ENCODE results near the gene STIP1. TPM values are rescaled to one million over a fixed set of nuclear protein-coding genes. Genes with fewer than 3 reads are reported as not detected.

STIP1 gene
- total RNA-seq, 1 experiment from 2014 or later, result 299 TPM

DNA sequence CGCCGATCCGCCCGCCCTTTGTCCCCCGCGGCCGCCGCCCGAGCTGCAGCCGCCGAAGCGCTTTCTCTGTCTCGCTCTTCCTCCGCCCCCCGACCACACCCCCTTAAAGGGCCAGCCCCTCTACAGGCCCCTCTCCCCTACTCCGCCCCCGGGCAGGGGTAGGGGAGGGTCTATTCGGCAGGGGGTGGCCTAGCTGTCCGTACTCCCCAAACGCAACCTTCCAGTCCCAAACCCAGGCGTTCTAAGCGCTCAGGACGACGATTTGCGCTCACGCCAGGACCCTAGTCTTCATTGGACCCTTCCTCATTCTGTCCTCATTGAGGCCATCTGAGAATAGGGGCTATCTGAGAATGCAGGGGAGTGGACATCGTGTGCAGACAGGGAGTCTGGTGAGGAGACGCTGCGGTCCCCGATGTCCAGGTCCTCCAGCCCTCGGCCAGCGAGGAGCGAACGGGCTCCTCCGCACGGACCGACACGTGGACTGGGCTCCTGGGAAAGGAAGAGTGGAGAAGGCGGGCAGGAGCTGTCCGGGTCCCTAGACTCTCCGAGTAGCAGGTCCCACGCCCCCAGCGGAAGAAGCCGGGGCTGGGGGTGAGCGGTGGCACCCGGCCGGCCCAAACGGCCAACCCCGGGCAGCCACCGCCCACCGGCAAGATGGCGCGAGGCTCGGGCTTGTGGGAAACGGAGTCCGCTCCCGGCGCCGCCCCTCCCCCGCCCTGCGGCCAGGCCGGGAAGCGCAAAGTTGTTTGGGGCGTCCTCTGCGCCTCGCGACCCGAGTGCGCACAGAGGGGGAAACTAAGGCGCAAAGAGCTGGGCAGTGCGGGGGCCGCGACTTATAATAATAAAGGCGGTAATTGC, 61.1 kb downstream of the STIP1 start, which contains the start of gene PPP1R14B:
PPP1R14B (minus strand) TSS at position 73 of the 858 bp plus-strand sequence. CDS start 270 bp downstream, outside the sequence.
- H3K4me1 ChIP-seq (replicated peaks; ENCODE audit: insufficient read depth), result peaks cover 26% of the 10 kb centered on the region
- POLR2A ChIA-PET (ENCODE audit: unreplicated experiment), result interaction anchor here (0.6 kb wide), 4 partner anchors 25 to 639 kb away, joined by 3 to 8 read pairs (median 6); no protein-coding TSS in a partner anchor
- no TSS peak for BruUV-seq (replicated peaks)
- CTCF ChIA-PET, result interaction anchor here (0.6 to 1.6 kb wide), 4 partner anchors 21 to 108 kb away, joined by 3 to 4 read pairs (median 3); partner anchors contain the start of genes NUDT22 and TRPT1
- no peak for TF ChIP-seq EZH2 (IDR thresholded peaks at IDR 0.05; ENCODE audit: low read depth)
- TF ChIP-seq, protein P1, sequence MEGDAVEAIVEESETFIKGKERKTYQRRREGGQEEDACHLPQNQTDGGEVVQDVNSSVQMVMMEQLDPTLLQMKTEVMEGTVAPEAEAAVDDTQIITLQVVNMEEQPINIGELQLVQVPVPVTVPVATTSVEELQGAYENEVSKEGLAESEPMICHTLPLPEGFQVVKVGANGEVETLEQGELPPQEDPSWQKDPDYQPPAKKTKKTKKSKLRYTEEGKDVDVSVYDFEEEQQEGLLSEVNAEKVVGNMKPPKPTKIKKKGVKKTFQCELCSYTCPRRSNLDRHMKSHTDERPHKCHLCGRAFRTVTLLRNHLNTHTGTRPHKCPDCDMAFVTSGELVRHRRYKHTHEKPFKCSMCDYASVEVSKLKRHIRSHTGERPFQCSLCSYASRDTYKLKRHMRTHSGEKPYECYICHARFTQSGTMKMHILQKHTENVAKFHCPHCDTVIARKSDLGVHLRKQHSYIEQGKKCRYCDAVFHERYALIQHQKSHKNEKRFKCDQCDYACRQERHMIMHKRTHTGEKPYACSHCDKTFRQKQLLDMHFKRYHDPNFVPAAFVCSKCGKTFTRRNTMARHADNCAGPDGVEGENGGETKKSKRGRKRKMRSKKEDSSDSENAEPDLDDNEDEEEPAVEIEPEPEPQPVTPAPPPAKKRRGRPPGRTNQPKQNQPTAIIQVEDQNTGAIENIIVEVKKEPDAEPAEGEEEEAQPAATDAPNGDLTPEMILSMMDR (conservative IDR thresholded peaks at IDR 0.05), result peak; percentile 38; the same call in 1 of the 2 replicates
- H4K20me1 ChIP-seq (ENCODE audit: insufficient read depth), result 0 out of 2 replicates have a peak, but pooled peaks cover 5% of the 10 kb centered on the region
- H3K36me3 ChIP-seq (ENCODE audit: low read depth), result peaks cover 10% of the 10 kb centered on the region; the same call in 1 of the 2 replicates
- peaks cover 70% of the 10 kb centered on the region for H3F3A ChIP-seq (ENCODE audit: insufficient read depth, low read depth)
- H3K79me2 ChIP-seq (ENCODE audit: low read depth), result peaks cover 45% of the 10 kb centered on the region
- peak within 1 kb of the TSS; percentile 79 for H3K4me3 ChIP-seq
- intact Hi-C loops (cut with micrococcal nuclease; ENCODE audit: unreplicated experiment), result loop anchor here (1.0 kb wide), 1 partner anchor 23 kb away; no protein-coding TSS in a partner anchor
- peak; percentile 84 to 93 for DNase-seq
- H3K9me3 ChIP-seq (ENCODE audit: insufficient read depth, low read depth), result no peaks in the 10 kb centered on the region
- H3K27ac ChIP-seq, result peak within 1 kb of the TSS; percentile 86
- no peaks in the 10 kb centered on the region for H3K27me3 ChIP-seq (ENCODE audit: insufficient read depth, low read depth)
- H3K9me2 ChIP-seq (ENCODE audit: insufficient read depth), result no peaks in the 10 kb centered on the region
- peak within 1 kb of the TSS; percentile 76 for H2AFZ ChIP-seq
- H3K4me2 ChIP-seq, result peak within 1 kb of the TSS; percentile 90

DNA sequence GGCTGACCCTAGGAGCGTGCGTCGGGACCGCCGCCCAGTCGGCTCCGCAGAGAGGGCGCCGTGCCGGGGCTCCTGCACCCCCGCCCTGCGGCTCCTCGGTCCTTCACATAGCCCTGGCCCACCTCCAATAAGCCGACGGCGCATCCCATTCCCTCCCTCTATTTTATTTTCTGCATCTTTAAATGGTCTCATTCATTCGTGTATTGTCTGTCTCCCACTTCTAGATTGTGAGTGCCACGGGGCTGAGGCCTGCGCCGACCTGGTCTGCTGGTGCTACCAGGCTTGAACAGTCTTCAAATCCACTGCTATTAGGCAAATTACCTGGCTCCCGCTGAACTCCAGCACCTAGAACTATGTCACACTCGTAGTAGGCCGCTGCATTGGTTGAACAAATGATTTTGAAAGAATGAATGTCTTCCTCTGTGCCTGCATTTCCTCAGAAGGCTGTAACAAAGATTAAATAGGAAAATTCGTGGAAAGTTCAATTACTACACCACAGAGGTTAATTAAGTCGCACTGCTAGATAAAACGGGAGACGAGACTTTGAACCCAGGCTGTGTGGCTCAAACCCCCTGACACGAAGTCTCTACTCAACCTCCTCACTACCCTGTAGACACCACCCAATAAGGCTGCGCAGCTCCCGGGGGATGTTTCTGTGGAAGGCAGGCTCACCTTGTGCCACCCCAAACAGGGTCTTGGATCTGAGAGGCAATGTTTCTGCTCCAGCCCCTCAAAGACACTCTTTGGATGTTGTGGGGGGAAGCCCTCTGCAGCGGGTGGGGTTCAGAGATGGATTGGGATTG, 62.0 kb downstream of the STIP1 start:
- no peak overlapping the region for H3K27ac ChIP-seq

More for the DNA sequence above, 62.0 kb downstream of the STIP1 start:
- Histone ChIP-seq H3K9me2 (ENCODE audit: insufficient read depth) (no peaks in the 10 kb centered on the region), H3K27me3 (ENCODE audit: insufficient read depth, low read depth) (no peaks in the 10 kb centered on the region), H3K36me3 (ENCODE audit: low read depth) (peaks cover 10% of the 10 kb centered on the region; the same call in 1 of the 2 replicates), H3K4me3 (peak overlapping the region; percentile 70), H3K4me2 (peak overlapping the region; percentile 90), H3K4me1 (replicated peaks; ENCODE audit: insufficient read depth) (peaks cover 19% of the 10 kb centered on the region), H4K20me1 (ENCODE audit: insufficient read depth) (0 out of 2 replicates have a peak, but pooled peaks cover 7% of the 10 kb centered on the region), H3F3A (ENCODE audit: insufficient read depth, low read depth) (peaks cover 70% of the 10 kb centered on the region), H3K79me2 (ENCODE audit: low read depth) (peaks cover 42% of the 10 kb centered on the region), H3K9me3 (ENCODE audit: insufficient read depth, low read depth) (no peaks in the 10 kb centered on the region), H2AFZ (peak overlapping the region; percentile 66)
- no peak for DNase-seq
- intact Hi-C loops (cut with micrococcal nuclease; ENCODE audit: unreplicated experiment), result loop anchor here (1.0 kb wide), 1 partner anchor 22 kb away; no protein-coding TSS in a partner anchor
- BruUV-seq (replicated peaks), result no TSS peak
- ChIA-PET CTCF (interaction anchor here (1.1 to 1.6 kb wide), 2 partner anchors 22 to 107 kb away, joined by 3 read pairs; partner anchors contain the start of genes NUDT22 and TRPT1), POLR2A (ENCODE audit: unreplicated experiment) (interaction anchor here (0.6 kb wide), 1 partner anchor 63 kb away, joined by 5 read pairs; no protein-coding TSS in a partner anchor)
- no peak for TF ChIP-seq EZH2 (IDR thresholded peaks at IDR 0.05; ENCODE audit: low read depth)
- TF ChIP-seq, protein P1 (conservative IDR thresholded peaks at IDR 0.05), result no peak
